Bronchial epithelial cell (primary cell): ENCODE measurements around the gene RIMBP2. TPM values are rescaled to one million over a fixed set of nuclear protein-coding genes. Genes with fewer than 3 reads are reported as not detected.
A peak's percentile ranks its signal among the peaks of the same experiment; 100 is the strongest.
"Not testable (repeated sequence)": the region's sequence is repeated elsewhere in the genome, so short reads cannot be mapped to it uniquely, and the experiment has no call there.

ENCODE experiments used
- DNase-seq: peaks from one replicate; pipeline ENCODE4 v3.0.0-alpha.2; 2010; ENCODE audit warnings: low read depth
- FAIRE-seq: peaks from 2 replicates; lab custom pipeline; 2011; peaks lifted over from hg19 to GRCh38; lab: Jason Lieb, UNC
- H3K27me3 ChIP-seq: 2 replicates; pipeline ENCODE4 v1.5.1; 2011; ENCODE audit warnings: low read length; ENCODE audit not compliant: control insufficient read depth, insufficient read depth
- H3K36me3 ChIP-seq: 2 replicates; pipeline ENCODE4 v1.5.1; 2011; ENCODE audit warnings: low read length; ENCODE audit not compliant: control insufficient read depth, insufficient read depth
- H3K4me3 ChIP-seq: 2 replicates; pipeline ENCODE4 v1.5.1; 2011; ENCODE audit warnings: mild to moderate bottlenecking, low read depth, low read length, control low read depth
- CTCF ChIP-seq: IDR thresholded peaks from 2 replicates; pipeline ENCODE4 v1.5.1; 2011; ENCODE audit warnings: mild to moderate bottlenecking, moderate library complexity, low read length, control low read depth, inconsistent platforms; ENCODE audit not compliant: insufficient read depth, severe bottlenecking
- total RNA-seq: library from RNA; depleted of rRNA; stranded (reverse); fragments of >200 nt; gene quantifications from 2 replicates; pipeline ENCODE4 v1.2.1, GENCODE V29; 2014

Gene RIMBP2
- total RNA-seq, 1 donor from 2014 or later = not detected

- DNase-seq (no peak), FAIRE-seq (no peak)
- Histone ChIP-seq H3K27me3 (no peaks in the 10 kb centered on the region), H3K4me3 (no peak overlapping the region), H3K36me3 (no peaks in the 10 kb centered on the region)
- no peak for TF ChIP-seq CTCF
Observed at GRCh38 chr12:130762319-130762675, 46.2 kb upstream of the RIMBP2 start.

DNA sequence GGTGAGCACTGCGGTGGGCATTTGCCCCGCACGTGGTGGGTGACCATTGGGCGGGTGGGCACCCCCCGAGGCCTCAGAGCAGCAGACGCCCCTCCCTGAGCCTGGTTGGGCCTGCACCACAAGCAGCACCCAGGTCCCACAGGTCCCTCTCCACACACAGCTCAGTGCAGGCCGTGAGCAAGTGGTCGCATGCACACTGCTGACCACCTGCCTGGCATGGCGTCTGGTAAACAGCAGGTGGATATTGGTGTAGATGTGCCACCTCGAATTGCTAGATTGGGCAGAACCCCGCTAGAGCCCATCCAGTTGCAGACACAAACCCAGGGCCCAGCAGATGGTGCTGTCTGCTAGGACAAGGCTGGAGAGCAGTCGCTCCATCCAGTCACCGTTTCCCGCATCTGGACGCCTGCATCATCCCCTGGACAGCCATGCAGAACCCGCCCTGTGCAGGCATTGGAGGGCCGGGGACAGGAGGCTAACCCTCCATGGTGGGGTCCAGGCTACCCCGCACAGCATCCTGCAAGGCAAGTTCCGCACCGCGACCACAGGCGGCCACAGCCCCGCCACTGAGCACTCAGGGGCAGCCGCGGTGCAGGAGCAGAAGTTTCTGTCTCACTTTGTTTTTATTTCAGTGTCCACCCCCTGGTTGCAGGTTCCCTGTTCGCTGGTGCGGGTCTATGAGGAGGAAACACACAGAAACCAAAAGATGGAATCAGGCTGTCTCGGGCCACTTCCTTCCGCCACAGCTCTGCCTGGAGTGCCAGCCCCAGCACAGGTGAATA, 45.6 kb upstream of the RIMBP2 start:
- H3K27me3 ChIP-seq = no peaks in the 10 kb centered on the region
- H3K4me3 ChIP-seq = no peak overlapping the region
- peak; percentile 92 for TF ChIP-seq CTCF
- H3K36me3 ChIP-seq = no peaks in the 10 kb centered on the region
- FAIRE-seq = no peak
- DNase-seq = peak; percentile 59

- DNase-seq (no peak), FAIRE-seq (no peak)
- TF ChIP-seq CTCF = no peak
- H3K27me3 ChIP-seq = no peaks in the 10 kb centered on the region
- H3K36me3 ChIP-seq = no peaks in the 10 kb centered on the region
- H3K4me3 ChIP-seq = no peak overlapping the region
Observed at GRCh38 chr12:130754234-130754901, 38.3 kb upstream of the RIMBP2 start.

DNA sequence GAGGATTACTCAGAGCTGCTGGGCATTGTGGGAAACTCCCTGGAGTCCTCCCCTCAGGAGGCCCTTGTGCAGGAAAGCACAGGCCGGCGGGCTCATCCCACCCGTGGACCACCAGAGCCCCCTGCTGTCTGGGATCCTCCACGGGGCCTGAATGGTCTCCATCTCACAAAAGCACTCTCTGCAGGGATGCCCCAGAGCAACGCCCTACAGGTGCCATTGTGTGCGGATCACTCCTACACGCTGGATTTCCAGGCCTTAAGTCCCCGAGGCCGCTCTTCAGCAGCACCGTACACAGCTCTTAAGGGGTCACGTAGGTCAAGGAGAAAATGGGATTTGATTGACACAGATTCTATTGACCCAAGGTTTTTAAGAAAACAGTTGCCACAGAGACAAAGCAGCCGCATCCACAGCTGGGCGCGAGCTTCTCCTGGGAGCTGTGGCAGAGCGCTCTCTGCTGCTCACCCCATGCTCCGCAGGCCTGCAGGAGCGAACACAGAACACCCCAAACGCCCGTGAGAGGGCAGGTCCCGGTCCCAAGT, 36.7 kb upstream of the RIMBP2 start:
- no peaks in the 10 kb centered on the region for H3K27me3 ChIP-seq
- H3K36me3 ChIP-seq = no peaks in the 10 kb centered on the region
- FAIRE-seq (no peak), DNase-seq (no peak)
- TF ChIP-seq CTCF = no peak
- H3K4me3 ChIP-seq = no peak overlapping the region

DNA sequence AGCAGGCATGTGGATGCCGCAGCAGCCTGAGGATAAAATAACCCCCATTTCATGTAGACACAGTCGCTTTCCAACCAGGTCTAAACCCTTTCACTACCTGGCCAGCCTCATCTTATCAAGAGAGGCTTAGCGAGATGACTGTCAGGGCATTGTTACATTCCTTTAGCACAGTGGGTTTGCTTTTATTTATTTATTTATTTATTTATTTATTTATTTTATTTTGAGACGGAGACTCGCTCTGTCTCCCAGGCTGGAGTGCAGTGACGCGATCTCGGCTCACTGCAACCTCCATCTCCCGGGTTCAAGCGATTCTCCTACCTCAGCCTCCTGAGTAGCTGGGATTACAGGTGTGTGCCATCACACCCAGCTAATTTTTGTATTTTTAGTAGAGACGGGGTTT, 35.9 kb upstream of the RIMBP2 start:
- not testable (repeated sequence) for DNase-seq, H3K36me3 ChIP-seq, H3K4me3 ChIP-seq, FAIRE-seq, H3K27me3 ChIP-seq

DNA sequence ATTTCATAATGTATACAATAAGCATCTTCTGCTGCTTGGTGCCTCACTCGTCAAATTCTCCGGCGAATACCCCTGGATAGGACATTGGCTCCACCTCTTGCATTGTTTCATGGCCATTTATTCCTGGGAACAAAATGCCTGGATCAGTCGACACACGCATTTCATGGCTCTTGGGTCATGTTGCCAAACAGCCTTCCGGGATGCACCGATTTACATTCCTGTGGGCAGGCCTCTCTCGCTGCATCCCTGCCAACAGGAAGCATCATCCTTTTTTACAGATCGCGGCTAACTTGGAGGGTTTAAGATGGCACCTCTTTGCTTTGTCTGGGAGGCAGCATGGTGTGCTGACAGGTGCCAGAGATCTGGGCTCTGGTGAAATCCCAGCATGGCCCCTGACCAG, 32.7 kb upstream of the RIMBP2 start:
- no peaks in the 10 kb centered on the region for H3K36me3 ChIP-seq
- no peak for TF ChIP-seq CTCF
- H3K27me3 ChIP-seq = no peaks in the 10 kb centered on the region
- FAIRE-seq = no peak
- H3K4me3 ChIP-seq = no peak overlapping the region
- DNase-seq = no peak
